ENCODE results near the gene CCDC188. TPM values are rescaled to one million over a fixed set of nuclear protein-coding genes. Genes with fewer than 3 reads are reported as not detected.
A peak's percentile ranks its signal among the peaks of the same experiment; 100 is the strongest.

The CCDC188 gene
- total and polyA plus RNA-seq, 2 of the 13 experiments (the other 11 are each of a cell fraction or from before 2014, with no cell fraction given), result not detected

DNA sequence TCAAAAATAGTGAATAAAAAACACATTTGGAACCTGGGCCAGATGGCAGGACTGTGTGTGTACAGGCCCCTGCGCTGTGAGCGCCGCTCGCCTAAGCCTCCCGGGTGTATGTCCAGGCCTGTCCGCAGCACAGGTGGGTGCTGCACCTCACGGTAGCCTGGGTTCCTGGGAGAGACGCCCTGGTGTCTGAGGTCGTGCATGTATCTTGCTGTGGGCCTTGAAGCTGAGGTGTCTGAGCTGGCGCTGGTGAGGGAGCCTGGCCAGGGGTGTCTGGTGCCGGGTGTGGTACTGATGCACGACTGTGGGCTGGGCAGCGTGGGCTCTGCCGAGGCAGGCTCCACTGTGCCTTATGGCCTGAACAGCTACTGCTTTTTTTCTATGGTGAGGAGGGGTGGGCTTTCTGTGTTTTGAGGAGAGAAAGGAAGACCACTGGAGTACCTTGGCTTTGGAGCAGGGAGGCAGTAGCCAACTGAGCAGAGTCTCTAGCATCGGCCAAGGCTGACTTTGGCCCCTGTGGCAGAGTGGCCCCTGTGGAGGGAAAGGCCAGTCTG lies 23.5 kb downstream of the CCDC188 start:
- Histone ChIP-seq H3K27ac (ENCODE audit: extremely low read length, insufficient read depth, low read length) (peak overlapping the region; percentile 61), H3K4me2 (ENCODE audit: low read depth, low read length) (no peak overlapping the region), H3K36me3 (replicated peaks in 1 of 2; ENCODE audit: control insufficient read depth in 1 of 2, insufficient read depth in 2 of 2, low read length in 2 of 2) (peaks cover 15 to 45% of the 10 kb centered on the region in 2 experiments), H3K9ac (ENCODE audit: insufficient read depth, low read depth, low read length) (no peak overlapping the region), H3K79me2 (ENCODE audit: insufficient read depth, low read length) (peaks cover 3% of the 10 kb centered on the region), H3K4me1 (ENCODE audit: insufficient read depth, low read length) (peaks cover 36% of the 10 kb centered on the region), H3K27me3 (ENCODE audit: control insufficient read depth in 1 of 2, insufficient read depth in 2 of 2, low read length in 2 of 2) (no peaks in the 10 kb centered on the region), H4K20me1 (ENCODE audit: insufficient read depth, low read length) (peaks cover 5% of the 10 kb centered on the region; the same call in 1 of the 2 replicates), H3K4me3 (replicated peaks in 1 of 3; ENCODE audit: insufficient read depth in 1 of 3, low read depth in 2 of 3, low read length in 3 of 3) (no peak overlapping the region), H3K9me3 (ENCODE audit: low read length) (no peaks in the 10 kb centered on the region), H2AFZ (ENCODE audit: low read length) (no peak overlapping the region)
- POLR2A ChIA-PET, result no interaction called here
- CTCF ChIA-PET (ENCODE audit: low intra/inter-chr PET ratio, low total read pairs), result no interaction called here
- intact Hi-C loops (cut with micrococcal nuclease; ENCODE audit: unreplicated experiment) (no loop called here), in situ Hi-C loops (cut with HindIII; ENCODE audit: extremely low pct_ligation_motif_present, low pct_unique_long_range_greater_than_20kb) (no loop called here)
- WGBS (ENCODE audit: low lambda C conversion rate), result 100% methylated on average over 5 of the region's 15 CpGs
- DNase-seq (ENCODE audit: low spot score), result no peak
- no peak for FAIRE-seq
- ATAC-seq, result no peak
- no TSS peak for BruUV-seq (replicated peaks)
- TF ChIP-seq THYN1 (CRISPR knock-in tag; IDR thresholded peaks at IDR 0.05; ENCODE audit: borderline replicate concordance, low read depth) (no peak), CENPX (CRISPR knock-in tag; IDR thresholded peaks at IDR 0.05) (no peak), ZIK1 (CRISPR knock-in tag; IDR thresholded peaks at IDR 0.05; ENCODE audit: borderline replicate concordance, low read depth) (no peak), NR2C2 (CRISPR knock-in tag; IDR thresholded peaks at IDR 0.05; ENCODE audit: borderline replicate concordance) (no peak), BORCS8-MEF2B (CRISPR knock-in tag; IDR thresholded peaks at IDR 0.05) (no peak), ETV5 (CRISPR knock-in tag; IDR thresholded peaks at IDR 0.05; ENCODE audit: borderline replicate concordance) (no peak), AGO2 (optimal IDR thresholded peaks at IDR 0.05; ENCODE audit: low read depth, low read length) (peak; percentile 84), SIN3A (IDR thresholded peaks at IDR 0.05; ENCODE audit: borderline replicate concordance, low read depth, low read length) (no peak), RBFOX2 (IDR thresholded peaks at IDR 0.05; ENCODE audit: low read depth, low read length) (peak; percentile 62), MAFK (conservative IDR thresholded peaks at IDR 0.05 in 1 of 2, IDR thresholded peaks at IDR 0.05 in 1 of 2; ENCODE audit: low read length in 2 of 2) (no peak), ZNF570 (CRISPR knock-in tag; IDR thresholded peaks at IDR 0.05; ENCODE audit: borderline replicate concordance) (no peak), ZNF547 (CRISPR knock-in tag; IDR thresholded peaks at IDR 0.05) (no peak)
- TF ChIP-seq, protein P1, sequence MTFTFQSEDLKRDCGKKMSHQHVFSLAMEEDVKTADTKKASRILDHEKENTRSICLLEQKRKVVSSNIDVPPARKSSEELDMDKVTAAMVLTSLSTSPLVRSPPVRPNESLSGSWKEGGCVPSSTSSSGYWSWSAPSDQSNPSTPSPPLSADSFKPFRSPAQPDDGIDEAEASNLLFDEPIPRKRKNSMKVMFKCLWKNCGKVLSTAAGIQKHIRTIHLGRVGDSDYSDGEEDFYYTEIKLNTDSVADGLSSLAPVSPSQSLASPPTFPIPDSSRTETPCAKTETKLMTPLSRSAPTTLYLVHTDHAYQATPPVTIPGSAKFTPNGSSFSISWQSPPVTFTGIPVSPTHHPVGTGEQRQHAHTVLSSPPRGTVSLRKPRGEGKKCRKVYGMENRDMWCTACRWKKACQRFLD (CRISPR knock-in tag; IDR thresholded peaks at IDR 0.05; ENCODE audit: borderline replicate concordance), result 0 out of 2 replicates have a peak, but pooled peaks have one; percentile 31
- TF ChIP-seq, protein P2, sequence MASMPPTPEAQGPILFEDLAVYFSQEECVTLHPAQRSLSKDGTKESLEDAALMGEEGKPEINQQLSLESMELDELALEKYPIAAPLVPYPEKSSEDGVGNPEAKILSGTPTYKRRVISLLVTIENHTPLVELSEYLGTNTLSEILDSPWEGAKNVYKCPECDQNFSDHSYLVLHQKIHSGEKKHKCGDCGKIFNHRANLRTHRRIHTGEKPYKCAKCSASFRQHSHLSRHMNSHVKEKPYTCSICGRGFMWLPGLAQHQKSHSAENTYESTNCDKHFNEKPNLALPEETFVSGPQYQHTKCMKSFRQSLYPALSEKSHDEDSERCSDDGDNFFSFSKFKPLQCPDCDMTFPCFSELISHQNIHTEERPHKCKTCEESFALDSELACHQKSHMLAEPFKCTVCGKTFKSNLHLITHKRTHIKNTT (CRISPR knock-in tag; IDR thresholded peaks at IDR 0.05), result no peak
- TF ChIP-seq, protein P3, sequence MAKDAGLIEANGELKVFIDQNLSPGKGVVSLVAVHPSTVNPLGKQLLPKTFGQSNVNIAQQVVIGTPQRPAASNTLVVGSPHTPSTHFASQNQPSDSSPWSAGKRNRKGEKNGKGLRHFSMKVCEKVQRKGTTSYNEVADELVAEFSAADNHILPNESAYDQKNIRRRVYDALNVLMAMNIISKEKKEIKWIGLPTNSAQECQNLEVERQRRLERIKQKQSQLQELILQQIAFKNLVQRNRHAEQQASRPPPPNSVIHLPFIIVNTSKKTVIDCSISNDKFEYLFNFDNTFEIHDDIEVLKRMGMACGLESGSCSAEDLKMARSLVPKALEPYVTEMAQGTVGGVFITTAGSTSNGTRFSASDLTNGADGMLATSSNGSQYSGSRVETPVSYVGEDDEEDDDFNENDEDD (CRISPR knock-in tag; IDR thresholded peaks at IDR 0.05; ENCODE audit: borderline replicate concordance), result no peak
- TF ChIP-seq, protein P4, sequence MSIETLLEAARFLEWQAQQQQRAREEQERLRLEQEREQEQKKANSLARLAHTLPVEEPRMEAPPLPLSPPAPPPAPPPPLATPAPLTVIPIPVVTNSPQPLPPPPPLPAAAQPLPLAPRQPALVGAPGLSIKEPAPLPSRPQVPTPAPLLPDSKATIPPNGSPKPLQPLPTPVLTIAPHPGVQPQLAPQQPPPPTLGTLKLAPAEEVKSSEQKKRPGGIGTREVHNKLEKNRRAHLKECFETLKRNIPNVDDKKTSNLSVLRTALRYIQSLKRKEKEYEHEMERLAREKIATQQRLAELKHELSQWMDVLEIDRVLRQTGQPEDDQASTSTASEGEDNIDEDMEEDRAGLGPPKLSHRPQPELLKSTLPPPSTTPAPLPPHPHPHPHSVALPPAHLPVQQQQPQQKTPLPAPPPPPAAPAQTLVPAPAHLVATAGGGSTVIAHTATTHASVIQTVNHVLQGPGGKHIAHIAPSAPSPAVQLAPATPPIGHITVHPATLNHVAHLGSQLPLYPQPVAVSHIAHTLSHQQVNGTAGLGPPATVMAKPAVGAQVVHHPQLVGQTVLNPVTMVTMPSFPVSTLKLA (IDR thresholded peaks at IDR 0.05), result no peak
- TF ChIP-seq, protein P5, sequence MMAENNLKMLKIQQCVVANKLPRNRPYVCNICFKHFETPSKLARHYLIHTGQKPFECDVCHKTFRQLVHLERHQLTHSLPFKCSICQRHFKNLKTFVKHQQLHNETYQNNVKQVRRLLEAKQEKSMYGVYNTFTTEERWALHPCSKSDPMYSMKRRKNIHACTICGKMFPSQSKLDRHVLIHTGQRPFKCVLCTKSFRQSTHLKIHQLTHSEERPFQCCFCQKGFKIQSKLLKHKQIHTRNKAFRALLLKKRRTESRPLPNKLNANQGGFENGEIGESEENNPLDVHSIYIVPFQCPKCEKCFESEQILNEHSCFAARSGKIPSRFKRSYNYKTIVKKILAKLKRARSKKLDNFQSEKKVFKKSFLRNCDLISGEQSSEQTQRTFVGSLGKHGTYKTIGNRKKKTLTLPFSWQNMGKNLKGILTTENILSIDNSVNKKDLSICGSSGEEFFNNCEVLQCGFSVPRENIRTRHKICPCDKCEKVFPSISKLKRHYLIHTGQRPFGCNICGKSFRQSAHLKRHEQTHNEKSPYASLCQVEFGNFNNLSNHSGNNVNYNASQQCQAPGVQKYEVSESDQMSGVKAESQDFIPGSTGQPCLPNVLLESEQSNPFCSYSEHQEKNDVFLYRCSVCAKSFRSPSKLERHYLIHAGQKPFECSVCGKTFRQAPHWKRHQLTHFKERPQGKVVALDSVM (CRISPR knock-in tag; IDR thresholded peaks at IDR 0.05), result no peak
